ENCODE data around the gene TRIP13.
"Not testable (repeated sequence)": the region's sequence is repeated elsewhere in the genome, so short reads cannot be mapped to it uniquely, and the experiment has no call there.

TRIP13 gene

DNA sequence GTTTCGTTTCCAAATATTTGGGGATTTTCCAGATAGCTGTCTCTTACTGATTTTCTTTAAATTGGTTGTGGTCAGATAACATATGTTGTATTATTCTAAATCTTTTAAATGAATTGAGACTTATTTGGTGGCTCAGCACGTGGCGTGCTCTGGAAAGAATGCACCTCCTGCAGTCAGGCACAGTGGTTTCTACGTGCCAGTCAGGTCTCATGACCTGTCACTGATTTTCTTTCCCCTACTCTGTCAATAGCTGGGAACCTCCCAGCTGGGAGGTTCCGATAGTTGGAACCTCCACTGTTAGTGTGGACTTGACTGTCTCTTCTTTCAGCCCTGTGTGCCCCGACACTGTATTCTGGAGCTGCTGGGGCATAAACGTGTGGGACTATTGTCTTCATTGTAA is 27.6 kb downstream of the TRIP13 start:
- no peak for DNase-seq (ENCODE audit: low read depth)

- DNase-seq (ENCODE audit: low read depth), result no peak
Measured at GRCh38 chr5:921456-922435, 29.1 kb downstream of the TRIP13 start.

- DNase-seq (ENCODE audit: low read depth), result no peak
Measured at GRCh38 chr5:922436-923280, 30.0 kb downstream of the TRIP13 start.

GRCh38 chr5:923281-923873 is 30.7 kb downstream of the TRIP13 start:
- DNase-seq (ENCODE audit: low read depth), result peak; percentile 10

DNA sequence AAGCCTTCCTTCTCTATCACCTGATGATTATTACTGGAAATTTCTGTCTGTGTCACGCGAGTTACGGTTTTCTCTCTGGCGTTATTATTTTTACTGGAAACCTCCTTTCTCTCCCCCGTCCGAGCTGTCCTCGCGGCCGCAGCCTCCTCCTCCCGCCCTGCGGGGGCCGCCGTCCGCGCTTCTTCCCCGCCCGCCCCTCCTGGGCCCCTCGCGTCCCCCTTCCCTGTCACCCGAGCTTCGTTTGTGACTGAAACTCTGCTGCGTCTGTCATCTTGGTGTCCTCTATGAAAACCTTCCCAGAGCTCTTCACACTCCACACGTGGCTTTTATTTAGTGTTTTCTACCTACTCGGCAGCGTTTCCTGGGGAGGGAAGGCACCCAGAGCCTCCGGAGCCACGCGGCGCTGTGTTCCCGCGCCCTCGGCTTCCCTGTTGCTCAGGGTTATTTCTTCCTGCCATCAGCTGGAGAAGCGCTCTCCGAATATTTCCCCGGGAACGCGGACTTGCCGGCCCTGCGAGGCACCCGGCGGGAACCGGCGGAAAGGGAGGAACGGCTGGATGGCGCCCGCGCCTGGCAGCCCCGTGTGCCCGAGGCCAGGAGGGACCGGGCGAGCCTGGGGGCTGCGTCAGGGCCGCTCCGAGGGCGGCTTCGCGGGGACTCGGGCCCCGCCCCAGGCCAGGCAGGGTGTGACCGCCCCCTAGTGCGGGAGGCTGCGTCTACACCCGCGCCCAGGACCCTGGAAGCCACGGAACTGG is 33.9 kb downstream of the TRIP13 start:
- no peak for DNase-seq (ENCODE audit: low read depth)

GRCh38 chr5:927172-928015 is 34.7 kb downstream of the TRIP13 start:
- DNase-seq (ENCODE audit: low read depth), result no peak

DNA sequence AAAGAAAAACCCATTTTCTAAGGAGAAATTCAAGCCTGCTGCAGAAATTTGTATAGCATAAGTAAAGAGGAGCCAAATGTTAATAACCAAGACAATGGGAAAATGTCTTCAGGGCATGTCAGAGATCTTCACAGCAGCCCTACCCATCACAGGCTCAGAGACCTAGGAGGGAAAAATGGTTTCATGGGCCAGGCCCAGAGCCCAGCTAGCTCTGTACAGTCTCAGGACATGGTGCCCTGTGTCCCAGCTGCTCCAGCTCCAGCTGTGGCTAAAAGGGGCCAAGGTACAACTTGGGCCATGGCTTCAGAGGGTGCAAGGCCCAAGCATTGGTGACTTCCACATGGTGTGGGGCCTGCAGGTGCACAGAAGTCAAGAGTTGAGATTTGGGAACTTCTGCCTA is 36.5 kb downstream of the TRIP13 start:
- not testable (repeated sequence) for DNase-seq (ENCODE audit: low read depth)

GRCh38 chr5:929596-929995 is 36.9 kb downstream of the TRIP13 start:
- DNase-seq (ENCODE audit: low read depth), result no peak

DNA sequence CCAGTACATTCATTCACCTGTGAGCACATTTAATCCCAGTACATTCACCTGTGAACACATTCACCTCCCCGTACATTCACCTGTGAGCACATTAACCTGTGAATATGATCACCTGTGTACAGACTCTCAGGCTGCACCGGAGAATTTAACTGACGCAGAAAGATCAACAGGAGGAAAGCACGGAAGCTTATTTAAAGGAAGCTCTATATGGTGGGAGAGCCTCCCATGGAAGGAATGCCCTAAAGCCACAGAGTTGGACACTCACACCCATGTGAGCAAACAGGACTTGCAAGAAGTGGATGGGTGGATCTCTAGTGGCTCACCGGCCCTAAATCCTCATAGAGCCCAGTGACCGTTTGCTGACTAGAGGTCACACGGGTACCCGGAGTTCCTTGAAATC is 38.2 kb downstream of the TRIP13 start:
- DNase-seq (ENCODE audit: low read depth), result no peak

DNA sequence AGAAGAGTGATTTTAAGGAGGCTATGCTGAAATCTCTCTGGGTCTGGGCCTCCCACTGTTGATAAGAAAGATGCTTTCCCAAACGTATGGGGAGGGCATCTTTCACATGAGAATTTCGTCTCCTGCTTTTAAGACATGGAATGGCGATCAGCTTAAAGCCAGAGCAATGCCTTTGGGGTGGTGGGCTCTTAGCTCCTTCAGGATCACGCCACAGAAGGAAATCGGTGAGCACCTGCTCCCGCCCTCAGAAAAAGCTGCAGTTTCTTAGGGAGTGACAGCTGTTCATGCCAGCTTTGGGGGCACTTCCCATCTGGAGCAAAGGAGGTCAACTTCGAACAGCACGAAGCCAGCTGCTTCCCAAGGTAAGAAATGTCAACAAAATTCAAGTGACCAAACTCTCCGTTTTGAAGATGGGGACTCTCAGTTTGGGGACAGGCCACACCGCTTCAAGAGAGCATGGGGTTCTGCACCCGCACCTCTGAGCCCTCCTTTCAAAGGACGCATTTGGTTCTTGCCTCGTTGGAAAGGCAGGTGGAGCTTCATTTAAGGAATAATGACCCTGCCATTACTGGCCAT is 39.0 kb downstream of the TRIP13 start:
- DNase-seq (ENCODE audit: low read depth), result no peak

- DNase-seq (ENCODE audit: low read depth), result no peak
Measured at GRCh38 chr5:932151-932627, 39.5 kb downstream of the TRIP13 start.

DNA sequence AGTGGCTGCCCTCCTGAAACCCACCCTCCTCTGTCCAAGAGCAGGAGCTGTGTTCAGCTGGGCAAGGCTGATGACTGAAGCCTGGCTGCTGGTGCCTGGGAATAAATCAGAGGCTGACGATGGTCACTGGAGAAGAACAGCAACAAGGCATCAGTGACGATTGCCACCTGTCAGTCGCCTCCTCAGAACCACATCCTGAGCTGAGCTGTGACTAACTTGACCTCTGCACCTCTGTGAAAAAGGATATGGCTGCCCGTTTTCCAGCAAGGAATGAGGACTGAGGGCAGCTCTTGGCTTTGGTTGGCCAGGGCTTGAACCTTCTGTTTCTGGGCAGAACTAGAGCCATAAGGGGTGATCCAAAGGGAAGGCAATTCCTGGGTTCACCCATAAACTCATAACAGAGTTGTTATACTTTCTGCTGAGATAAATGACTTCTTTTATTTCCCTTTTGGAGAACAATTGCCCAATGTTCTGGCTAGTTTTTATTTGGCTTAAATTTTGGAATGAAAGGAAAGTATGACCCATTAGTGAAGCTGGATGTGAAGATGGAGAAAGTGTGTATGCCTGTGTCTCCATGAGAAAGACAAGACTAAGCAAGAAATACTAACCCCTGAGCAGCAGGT is 40.1 kb downstream of the TRIP13 start:
- no peak for DNase-seq (ENCODE audit: low read depth)

DNA sequence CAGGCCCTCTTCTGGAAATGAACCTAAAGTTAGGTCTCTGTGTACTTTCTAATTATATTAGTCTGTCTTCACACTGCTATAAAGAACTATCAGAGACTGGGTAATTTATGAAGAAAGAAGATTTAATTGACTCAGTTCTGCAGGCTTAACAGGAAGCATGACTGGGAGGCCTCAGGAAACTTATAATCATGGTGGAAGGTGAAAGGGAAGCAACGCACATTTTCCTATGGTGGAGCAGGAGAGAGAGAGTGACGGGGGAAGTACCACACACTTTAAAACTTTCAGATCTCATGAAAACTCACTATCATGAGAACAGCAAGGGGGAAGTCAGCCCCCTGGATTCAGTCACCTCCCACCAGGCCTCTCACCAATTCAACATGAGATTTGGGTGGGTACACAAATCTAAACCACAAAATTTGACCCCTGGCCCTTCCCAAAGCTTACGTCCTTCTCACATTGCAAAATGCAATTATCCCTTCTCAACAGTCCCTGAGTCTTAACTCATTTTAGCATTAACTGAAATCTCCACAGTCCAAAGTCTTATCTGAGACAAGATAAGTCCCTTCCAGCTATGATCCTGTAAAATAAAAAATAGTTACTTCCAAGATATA is 40.7 kb downstream of the TRIP13 start:
- DNase-seq (ENCODE audit: low read depth), result no peak

DNA sequence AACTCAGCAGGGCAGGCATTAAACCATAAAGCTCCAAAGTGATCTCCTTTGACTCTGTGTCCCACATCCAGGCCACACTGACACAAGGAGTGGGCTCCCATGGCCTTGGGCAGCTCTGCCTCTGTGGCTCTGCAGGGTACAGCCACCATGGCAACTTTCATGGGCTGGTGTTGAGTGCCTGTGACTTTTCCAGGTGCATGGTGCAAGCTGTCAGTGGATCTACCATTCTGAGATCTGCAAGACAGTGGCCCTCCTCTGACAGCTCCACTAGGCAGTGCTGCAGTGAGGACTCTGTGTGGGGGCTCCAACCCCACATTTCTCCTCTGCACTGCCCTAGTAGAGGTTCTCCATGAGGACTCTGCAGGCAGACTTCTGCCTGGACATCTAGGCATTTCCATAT is 41.3 kb downstream of the TRIP13 start:
- DNase-seq (ENCODE audit: low read depth), result not testable (repeated sequence)

DNA sequence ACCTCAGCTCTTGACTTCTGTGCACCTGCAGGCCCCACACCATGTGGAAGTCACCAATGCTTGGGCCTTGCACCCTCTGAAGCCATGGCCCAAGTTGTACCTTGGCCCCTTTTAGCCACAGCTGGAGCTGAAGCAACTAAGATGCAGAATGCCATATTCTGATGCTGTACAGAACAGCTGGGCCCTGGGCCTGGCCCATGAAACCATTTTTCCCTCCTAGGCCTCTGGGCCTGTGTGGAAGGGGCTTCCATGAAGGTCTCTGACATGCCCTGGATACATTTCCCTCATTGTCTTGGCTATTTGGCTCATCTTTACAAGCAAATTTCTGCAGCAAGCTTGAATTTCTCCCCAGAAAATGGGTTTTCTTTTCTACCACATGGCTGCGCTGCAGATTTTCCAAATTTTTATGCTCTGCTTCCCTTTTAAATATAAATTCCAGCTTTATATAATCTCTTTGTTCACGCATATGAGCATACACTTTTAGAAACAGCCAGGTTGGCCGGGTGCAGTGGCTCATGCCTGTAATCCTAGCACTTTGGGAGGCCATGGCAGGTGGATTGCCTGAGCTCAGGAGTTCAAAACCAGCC is 41.8 kb downstream of the TRIP13 start:
- not testable (repeated sequence) for DNase-seq (ENCODE audit: low read depth)

DNA sequence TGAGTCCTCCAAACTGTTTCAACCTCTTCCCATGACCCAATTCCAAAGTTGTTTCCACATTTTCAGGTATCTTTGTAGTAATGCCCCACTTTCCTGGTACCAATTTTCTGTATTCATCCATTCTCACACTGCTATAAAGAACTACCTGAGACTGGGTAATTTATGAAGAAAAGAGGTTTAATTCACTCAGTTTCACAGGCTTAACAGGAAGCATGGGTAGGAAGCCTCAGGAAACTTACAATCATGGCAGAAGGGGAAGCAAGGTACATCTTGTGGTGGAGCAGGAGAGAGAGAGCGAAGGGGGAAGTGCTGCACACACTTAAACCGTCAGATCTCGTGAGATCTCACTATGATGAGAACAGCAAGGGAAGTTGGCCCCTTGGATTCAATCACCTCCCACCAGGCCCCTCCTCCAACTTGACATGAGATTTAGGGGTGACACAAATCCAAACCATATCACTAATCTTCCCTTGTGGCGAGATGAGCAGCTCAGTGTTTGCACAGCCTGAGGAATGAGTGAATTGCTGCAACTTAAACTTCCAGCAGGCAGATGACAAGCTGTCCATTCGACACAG is 42.9 kb downstream of the TRIP13 start:
- DNase-seq (ENCODE audit: low read depth), result no peak

DNA sequence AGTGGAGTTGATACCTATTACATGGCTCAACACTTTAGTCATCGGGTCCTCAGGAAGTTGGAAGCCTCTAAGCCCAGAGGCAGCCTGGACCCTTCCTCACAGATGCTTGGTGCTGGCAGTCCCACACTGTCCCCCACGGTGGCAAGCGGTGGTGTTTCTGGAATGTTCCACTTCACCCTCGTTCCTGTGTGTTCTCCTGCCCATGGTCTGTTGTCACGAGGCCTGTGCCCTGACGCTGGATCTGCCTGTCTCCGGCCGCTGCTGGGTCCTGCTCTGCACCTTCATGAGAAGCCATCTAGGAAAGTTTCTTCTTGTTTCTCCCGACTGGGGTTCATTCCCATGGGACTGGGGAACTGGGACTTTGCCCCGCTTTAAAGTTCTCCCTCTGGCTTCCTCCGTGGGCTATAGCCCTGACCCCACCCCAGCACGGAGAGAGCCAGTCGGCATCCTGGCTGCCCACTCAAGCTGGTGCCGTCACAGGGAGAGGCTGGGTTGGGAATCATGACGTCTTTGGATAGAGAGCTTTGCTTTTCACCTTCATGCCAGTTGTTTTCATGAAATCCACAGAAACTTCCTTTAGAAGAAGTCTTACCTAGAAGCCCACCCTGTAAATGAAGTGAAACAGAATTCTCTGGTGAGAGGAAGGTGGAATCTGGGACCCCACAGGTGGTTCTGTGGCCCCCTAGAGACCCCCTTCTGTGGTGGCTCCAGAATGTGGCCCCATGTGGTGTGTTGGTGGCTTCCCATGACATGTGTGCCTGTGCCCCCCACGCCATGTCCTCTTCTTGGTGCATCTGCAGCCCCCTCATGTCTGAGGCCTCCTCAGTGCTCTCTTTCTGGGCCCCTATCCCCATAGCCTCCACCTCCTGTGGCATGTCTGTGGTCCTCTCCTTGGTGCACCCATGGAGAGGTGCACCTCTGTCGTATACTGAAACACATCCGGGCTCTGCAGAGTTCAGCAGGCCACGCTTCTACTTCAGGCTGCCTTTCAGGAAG is 43.8 kb downstream of the TRIP13 start:
- no peak for DNase-seq (ENCODE audit: low read depth)
